RWPE2 (cell line): ENCODE measurements around the gene TMEM258.

Experiments
- ATAC-seq: fragments of 200-7000 bp; cut with Tn5 transposase; 3 replicates; pipeline ENCODE4 v1.9.1; 2021; ENCODE audit warnings: low read depth
- DNase-seq: peaks from one replicate; pipeline ENCODE4 v3.0.0-alpha.2; 2020; ENCODE audit warnings: low spot score
- H3K27ac ChIP-seq: fragments of 450-650 bp; 2 replicates; pipeline ENCODE4 v1.5.1; 2017; ENCODE audit warnings: mild to moderate bottlenecking; ENCODE audit not compliant: poor library complexity, severe bottlenecking
- H3K27me3 ChIP-seq: fragments of 250-450 bp; sonication (Bioruptor Pico); 2 replicates; pipeline ENCODE4 v1.5.1; 2021; ENCODE audit warnings: mild to moderate bottlenecking, moderate library complexity; ENCODE audit not compliant: insufficient read depth, poor library complexity, severe bottlenecking
- H3K36me3 ChIP-seq: fragments of 250-450 bp; sonication (Bioruptor Pico); 2 replicates; pipeline ENCODE4 v1.5.1; 2020; ENCODE audit warnings: low read depth, mild to moderate bottlenecking, moderate library complexity
- H3K4me1 ChIP-seq: fragments of 250-450 bp; sonication (Bioruptor Pico); 2 replicates; pipeline ENCODE4 v1.5.1; 2021; ENCODE audit warnings: mild to moderate bottlenecking, moderate library complexity; ENCODE audit not compliant: insufficient read depth, poor library complexity, severe bottlenecking
- H3K4me3 ChIP-seq: fragments of 250-450 bp; sonication (Bioruptor Pico); 2 replicates; pipeline ENCODE4 v1.5.1; 2021; ENCODE audit warnings: mild to moderate bottlenecking, moderate library complexity; ENCODE audit not compliant: severe bottlenecking
- H3K9me3 ChIP-seq: fragments of 250-450 bp; sonication (Bioruptor Pico); 2 replicates; pipeline ENCODE4 v1.5.1; 2021; ENCODE audit warnings: mild to moderate bottlenecking, moderate library complexity; ENCODE audit not compliant: severe bottlenecking
- TF ChIP-seq, protein P1 (sequence below): fragments of 450-650 bp; IDR thresholded peaks from one replicate; pipeline ENCODE4 v1.5.1; 2017; ENCODE audit warnings: mild to moderate bottlenecking, moderate library complexity; ENCODE audit not compliant: poor library complexity, severe bottlenecking

TMEM258 gene

DNA sequence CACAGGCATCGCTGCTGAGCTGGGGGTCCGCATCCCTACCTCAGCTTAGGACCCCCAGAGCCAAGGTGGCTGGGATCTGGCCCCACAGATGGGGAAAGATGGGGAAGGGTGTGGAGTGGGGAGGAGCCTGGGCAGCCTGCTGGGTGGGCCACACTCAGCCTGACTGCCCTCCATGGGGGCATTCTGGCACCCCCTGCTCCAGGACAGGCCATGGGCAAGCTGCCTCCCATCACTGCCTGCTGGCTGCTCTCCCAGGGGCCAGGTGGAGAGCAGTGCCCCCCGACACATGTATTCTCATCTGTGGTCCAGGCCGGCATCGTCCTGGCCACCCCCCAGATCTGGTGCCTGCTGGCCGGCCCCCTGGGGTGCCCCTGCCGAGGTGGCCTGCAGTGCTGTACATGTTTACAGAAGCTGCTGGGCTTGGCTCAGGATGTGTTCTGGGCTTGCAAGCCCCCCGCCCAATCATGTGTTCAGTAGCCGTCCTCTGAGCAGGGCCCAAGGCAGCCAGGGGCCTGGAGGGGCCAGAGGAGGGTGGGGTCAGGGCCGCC lies 47.7 kb downstream of the TMEM258 start:
- no peaks in the 10 kb centered on the region for H3K9me3 ChIP-seq
- no peak overlapping the region for H3K27ac ChIP-seq
- H3K4me1 ChIP-seq: no peaks in the 10 kb centered on the region
- H3K36me3 ChIP-seq: no peaks in the 10 kb centered on the region
- no peak for ATAC-seq
- H3K27me3 ChIP-seq: no peaks in the 10 kb centered on the region
- H3K4me3 ChIP-seq: no peak overlapping the region
- TF ChIP-seq, protein P1, sequence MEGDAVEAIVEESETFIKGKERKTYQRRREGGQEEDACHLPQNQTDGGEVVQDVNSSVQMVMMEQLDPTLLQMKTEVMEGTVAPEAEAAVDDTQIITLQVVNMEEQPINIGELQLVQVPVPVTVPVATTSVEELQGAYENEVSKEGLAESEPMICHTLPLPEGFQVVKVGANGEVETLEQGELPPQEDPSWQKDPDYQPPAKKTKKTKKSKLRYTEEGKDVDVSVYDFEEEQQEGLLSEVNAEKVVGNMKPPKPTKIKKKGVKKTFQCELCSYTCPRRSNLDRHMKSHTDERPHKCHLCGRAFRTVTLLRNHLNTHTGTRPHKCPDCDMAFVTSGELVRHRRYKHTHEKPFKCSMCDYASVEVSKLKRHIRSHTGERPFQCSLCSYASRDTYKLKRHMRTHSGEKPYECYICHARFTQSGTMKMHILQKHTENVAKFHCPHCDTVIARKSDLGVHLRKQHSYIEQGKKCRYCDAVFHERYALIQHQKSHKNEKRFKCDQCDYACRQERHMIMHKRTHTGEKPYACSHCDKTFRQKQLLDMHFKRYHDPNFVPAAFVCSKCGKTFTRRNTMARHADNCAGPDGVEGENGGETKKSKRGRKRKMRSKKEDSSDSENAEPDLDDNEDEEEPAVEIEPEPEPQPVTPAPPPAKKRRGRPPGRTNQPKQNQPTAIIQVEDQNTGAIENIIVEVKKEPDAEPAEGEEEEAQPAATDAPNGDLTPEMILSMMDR: no peak
- no peak for DNase-seq

DNA sequence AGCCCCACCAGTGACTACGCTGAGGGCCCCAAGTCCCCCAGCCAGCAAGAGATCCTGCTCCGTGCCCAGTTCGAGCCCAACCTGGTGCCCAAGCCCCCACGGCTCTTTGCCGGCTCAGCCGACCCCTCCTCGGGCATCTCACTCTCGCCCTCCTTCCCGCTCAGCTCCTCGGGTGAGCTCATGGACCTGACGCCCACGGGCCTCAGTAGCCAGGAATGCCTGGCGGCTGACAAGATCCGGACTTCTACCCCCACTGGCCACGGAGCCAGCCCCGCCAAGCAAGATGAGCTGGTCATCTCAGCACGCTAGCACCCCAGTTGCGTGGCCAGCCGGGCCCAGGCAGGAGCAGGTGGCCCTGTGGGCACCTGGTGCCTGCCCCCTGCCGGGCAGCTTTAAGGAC lies 48.2 kb downstream of the TMEM258 start:
- no peaks in the 10 kb centered on the region for H3K4me1 ChIP-seq
- TF ChIP-seq, protein P1: no peak
- no peaks in the 10 kb centered on the region for H3K27me3 ChIP-seq
- DNase-seq: no peak
- no peak overlapping the region for H3K27ac ChIP-seq
- H3K4me3 ChIP-seq: no peak overlapping the region
- no peaks in the 10 kb centered on the region for H3K9me3 ChIP-seq
- H3K36me3 ChIP-seq: no peaks in the 10 kb centered on the region
- ATAC-seq: no peak

DNA sequence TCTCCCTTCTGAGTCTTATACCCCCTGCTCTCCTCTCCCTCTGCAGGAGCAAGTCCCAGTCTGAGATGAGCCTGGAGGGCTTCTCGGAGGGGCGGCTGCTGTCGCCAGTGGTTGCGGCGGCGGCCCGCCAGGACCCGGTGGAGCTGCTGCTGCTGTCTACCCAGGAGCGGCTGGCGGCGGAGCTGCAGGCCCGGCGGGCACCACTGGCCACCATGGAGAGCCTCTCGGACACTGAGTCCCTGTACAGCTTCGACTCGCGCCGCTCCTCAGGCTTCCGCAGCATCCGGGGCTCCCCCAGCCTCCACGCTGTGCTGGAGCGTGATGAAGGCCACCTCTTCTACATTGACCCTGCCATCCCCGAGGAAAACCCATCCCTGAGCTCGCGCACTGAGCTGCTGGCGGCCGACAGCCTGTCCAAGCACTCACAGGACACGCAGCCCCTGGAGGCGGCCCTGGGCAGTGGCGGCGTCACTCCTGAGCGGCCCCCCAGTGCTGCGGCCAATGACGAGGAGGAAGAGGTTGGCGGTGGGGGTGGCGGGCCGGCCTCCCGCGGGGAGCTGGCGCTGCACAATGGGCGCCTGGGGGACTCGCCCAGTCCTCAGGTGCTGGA lies 48.8 kb downstream of the TMEM258 start:
- Histone ChIP-seq H3K27me3 (no peaks in the 10 kb centered on the region), H3K9me3 (no peaks in the 10 kb centered on the region), H3K4me3 (no peak overlapping the region), H3K36me3 (no peaks in the 10 kb centered on the region), H3K27ac (no peak overlapping the region), H3K4me1 (no peaks in the 10 kb centered on the region)
- TF ChIP-seq, protein P1: no peak
- no peak for DNase-seq
- ATAC-seq: no peak

GRCh38 chr11:61742391-61742790 lies 50.0 kb downstream of the TMEM258 start:
- H3K4me1 ChIP-seq: no peaks in the 10 kb centered on the region
- H3K27me3 ChIP-seq: no peaks in the 10 kb centered on the region
- H3K4me3 ChIP-seq: no peak overlapping the region
- H3K9me3 ChIP-seq: no peaks in the 10 kb centered on the region
- no peak overlapping the region for H3K27ac ChIP-seq
- DNase-seq: no peak
- TF ChIP-seq, protein P1: no peak
- H3K36me3 ChIP-seq: no peaks in the 10 kb centered on the region
- ATAC-seq: no peak

DNA sequence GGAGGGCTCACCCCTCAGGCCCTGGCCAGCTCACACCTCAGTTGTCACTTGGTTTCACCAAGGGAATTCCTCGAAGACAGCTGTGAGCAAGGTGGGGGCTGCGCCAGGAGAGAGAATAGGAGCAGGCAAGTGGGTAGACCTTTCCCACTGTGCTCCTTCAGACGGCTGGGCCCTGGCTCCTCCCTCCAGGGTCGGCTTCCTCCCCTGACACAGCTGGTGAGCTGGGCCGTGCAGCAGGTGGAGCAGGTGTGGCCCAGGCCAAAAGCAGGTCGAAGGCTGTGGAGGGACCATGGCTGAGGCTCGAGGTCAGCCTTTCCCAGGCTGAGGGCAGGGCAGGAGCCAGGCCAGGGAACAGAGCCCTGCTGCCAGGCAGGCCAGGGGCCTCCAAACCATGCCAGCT lies 52.4 kb downstream of the TMEM258 start:
- H3K4me3 ChIP-seq: no peak overlapping the region
- TF ChIP-seq, protein P1: no peak
- ATAC-seq (no peak), DNase-seq (no peak)
- no peaks in the 10 kb centered on the region for H3K36me3 ChIP-seq
- no peaks in the 10 kb centered on the region for H3K9me3 ChIP-seq
- H3K27ac ChIP-seq: no peak overlapping the region
- H3K4me1 ChIP-seq: no peaks in the 10 kb centered on the region
- H3K27me3 ChIP-seq: no peaks in the 10 kb centered on the region
